GM18502 (cell line): ENCODE results near the gene PRDM10.

Experiments used
- ATAC-seq: cut with Tn5 transposase; IDR thresholded peaks from one replicate; pipeline ENCODE4 v1.9.1; 2021; ENCODE audit warnings: mild to moderate bottlenecking; ENCODE audit not compliant: unreplicated experiment, poor library complexity

The PRDM10 gene

DNA sequence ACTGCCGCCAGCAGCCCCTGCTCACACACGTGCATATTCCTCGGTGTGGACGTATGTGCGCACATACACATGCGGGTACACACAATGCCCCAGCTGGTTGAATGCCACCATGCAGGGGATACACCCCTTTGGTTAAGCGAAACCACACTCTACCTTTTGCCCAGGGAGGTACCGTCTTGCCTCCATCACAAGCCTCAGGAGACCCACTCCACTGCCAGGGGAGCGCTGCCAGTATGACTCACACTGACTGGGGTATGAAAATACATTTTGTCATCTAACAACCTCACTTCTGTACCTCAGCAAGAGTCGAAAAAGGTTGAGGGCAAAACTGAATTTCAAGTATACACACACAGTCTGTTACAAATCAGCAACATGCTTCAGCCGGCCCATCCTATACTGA is 147.5 kb downstream of the PRDM10 start:
- no peak for ATAC-seq

- ATAC-seq: no peak
Observed at GRCh38 chr11:129854232-129854805, 148.3 kb downstream of the PRDM10 start.

DNA sequence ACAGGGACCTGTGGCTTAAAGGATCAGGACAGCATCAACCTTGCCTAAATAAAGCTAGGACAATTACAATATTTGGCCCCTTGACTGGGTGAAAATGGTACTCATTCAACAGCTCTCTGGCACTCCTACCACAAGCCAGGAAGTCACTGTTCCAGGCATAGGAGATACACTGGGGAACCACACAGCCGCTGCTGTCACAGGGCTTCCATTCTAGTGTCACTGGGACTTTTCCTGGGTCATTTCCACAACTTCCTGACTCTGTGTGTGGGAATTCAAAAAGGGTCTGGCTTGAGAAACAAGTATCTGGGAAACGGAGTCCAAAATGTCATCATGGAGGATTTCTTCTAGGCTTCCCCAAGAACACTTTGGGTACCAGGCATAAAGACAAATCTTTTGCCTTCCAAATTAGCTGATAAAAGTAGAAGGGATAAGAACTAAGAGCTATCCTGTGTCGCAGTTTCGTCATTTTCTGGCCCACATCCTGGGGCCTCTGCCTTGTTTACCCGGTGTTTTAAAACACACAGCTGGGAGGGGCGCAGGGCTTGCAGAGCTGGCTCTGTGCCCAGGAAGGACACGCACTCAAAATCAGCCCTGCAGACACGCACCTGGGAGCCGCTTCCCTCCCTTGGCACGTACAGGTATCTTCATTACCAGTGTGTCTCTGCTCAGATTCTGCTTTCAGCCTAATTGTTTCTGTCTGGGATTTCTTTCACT is 149.0 kb downstream of the PRDM10 start:
- no peak for ATAC-seq

DNA sequence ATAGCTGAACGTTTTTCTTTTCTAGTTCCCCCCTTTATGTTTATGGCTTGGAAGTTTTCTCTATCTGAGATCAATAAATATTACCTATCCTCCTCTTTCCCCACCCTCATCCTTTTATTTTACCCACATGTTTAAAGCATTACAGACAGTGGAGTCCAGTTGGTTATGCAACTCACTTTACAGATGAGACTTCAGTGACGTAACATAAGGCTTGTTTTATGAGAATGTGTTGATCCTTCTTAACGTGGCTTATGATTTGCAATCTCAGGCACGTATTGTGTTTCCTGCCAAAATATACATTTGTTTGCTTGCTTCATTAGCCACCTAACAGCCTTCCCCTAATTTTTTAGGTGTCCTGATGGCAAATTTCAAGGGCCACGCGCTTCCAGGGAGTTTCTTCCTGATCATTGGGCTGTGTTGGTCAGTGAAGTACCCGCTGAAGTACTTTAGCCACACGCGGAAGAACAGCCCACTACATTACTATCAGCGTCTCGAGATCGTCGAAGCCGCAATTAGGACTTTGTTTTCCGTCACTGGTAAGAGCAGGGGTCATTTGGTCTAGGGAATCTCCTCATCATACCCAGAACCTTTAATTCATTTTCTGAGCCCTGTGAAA is 150.4 kb downstream of the PRDM10 start:
- no peak for ATAC-seq
